GM21737 (cell line): ENCODE measurements around the gene KCNK13.
"Not testable (repeated sequence)": the region's sequence is repeated elsewhere in the genome, so short reads cannot be mapped to it uniquely, and the experiment has no call there.

ENCODE experiments used
- ATAC-seq: cut with Tn5 transposase; IDR thresholded peaks from one replicate; pipeline ENCODE4 v1.9.1; 2021; ENCODE audit warnings: mild to moderate bottlenecking, moderate library complexity; ENCODE audit not compliant: unreplicated experiment

The KCNK13 gene

DNA sequence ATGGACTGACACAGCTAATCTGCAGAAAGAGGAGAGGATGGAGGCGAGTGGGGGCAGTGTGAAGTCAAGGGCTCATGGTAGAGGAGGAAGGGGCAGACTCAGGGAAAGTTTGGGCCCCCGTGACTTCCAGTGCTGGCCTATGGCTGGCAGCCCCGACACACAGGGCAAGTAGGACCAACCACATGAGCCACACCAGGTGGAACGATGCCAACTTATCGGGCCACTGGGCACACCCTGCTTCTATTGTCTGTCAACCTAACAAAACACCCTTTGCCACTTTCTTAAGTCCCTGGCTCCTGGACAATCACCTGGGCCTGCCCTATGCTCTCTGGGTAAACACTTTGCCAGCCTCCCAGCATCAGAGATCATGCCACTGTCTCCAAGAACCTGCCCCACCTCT is 129.4 kb downstream of the KCNK13 start:
- no peak for ATAC-seq

DNA sequence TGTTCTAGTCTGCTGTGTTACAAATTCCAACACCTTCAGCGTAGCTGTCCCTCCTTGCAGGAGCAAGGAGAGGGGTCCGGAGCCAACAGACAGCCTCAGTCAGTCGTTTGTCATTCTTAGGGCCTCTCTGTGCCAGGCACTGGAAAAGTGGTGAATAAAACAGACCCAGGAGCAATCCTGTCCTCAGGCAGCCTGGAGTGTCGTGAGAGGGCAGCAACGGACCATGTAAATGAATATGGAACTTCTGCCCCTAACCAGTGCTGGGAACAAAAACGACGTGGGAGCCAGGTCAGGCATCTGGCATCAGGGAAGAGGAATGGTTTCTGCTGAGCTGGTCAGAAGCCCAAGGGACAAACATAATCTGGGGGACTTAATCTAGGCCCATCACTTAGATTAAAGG is 129.8 kb downstream of the KCNK13 start:
- no peak for ATAC-seq

DNA sequence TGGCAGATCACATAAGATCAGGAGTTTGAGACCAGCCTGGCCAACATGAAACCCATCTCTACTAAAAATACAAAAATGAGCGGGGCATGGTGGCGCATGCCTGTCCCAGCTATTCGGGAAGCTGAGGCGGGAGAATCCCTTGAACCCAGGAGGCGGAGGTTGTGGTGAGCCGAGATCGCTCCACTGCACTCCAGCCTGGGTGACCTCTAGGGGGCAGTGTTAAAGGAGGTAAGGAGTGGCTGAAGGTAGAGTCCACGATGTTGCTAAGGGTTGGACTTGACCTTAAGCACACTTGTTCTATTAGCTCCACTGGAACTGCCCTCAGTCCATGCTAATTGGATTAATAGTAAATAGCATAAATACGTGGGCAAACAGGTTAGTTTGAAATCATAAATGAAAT is 132.1 kb downstream of the KCNK13 start:
- ATAC-seq = no peak

DNA sequence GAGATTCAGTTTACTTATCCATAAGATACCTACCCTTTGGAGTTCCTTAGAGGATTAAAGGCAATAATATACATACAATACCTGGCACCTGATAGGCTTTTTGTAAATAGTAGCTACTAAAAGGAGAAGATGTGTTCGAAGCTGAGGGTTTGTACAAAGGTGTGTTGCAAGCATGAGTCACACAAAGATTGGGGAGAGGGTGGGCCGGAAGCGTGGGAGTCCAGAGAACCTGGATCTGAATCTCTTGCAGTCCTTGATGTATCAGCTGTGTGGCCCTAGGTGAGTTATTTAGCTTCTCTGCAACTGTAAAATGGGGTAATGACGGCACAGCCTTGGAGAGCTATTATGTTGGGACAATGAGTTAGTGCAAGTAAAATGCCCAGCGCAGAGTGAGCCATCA is 132.9 kb downstream of the KCNK13 start:
- no peak for ATAC-seq

DNA sequence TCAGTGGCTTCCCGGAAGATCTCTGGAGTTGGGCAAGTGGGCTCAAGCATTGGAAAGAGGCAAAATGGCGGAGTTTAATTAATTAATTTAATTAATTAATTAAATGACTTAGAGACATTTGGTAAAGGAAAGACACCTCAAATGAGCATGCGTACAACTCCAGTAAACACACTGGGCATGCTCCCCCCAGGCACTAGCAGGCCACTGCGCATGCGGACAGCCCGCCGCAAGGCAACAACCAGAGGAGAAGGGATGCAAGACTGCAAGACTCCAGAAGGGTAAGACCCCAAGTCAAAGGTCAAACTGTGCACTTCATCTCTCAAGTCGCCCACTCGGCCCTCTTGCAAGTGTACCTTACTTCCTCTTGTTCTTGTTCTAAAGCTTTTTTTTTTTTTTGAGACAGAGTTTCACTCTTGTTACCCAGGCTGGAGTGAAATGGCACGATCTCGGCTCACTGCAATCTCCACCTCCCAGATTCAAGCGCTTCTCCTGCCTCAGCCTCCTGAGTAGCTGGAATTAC is 136.8 kb downstream of the KCNK13 start:
- no peak for ATAC-seq

DNA sequence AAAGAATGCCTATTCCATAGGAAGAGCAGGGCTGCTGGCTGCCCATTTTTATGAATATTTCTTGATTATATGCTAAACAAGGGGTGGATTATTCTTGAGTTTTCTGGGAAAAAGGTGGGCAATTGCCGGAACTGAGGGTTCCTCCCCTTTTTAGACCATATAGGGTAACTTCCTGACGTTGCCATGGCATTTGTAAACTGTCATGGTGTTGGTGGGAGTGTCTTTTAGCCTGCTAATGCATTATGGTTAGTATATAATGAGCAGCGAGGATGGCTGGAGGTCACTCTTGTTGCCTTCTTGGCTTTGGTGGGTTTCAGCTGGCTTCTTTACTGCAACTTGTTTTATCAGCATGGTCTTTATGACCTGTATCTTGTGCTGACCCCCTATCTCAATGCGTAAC is 138.8 kb downstream of the KCNK13 start:
- ATAC-seq = not testable (repeated sequence)

DNA sequence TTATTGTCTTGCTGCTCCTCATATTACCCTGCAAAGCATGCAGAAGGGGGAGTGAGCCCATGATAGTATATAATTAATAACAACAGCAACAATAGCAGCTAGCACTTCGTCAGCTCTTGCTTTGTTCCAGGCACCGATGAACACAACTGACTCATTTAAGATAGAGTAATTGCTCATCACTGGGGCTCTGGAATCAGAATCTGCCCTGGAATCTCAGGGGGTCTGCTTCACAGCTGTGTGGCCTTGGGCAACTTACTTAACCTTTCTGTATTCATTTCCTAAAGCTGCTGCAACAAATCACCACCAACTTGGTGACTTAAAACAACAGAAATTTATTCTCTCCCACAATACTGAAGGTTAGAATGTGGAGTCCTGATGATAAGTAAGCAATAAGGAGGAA is 139.6 kb downstream of the KCNK13 start:
- no peak for ATAC-seq

DNA sequence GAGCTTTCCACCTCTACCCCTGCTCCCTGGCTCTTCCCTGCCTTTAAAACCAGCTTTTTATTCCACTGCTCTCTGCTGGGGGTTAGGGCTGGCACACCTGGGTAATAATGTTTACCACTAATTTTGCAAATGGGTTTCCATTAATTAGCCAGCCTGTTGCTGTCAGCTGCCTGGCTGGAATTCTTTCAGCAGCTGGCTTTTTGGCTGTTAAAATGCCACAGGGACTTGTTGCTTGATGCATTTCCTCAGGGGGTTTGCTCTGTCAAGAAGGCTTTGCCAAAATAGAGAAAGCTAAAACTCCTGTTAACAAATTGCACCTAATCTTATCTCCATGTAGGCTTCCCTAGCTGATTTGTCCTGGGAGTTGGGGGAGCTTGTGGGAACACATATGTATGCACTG is 142.7 kb downstream of the KCNK13 start:
- ATAC-seq = no peak

DNA sequence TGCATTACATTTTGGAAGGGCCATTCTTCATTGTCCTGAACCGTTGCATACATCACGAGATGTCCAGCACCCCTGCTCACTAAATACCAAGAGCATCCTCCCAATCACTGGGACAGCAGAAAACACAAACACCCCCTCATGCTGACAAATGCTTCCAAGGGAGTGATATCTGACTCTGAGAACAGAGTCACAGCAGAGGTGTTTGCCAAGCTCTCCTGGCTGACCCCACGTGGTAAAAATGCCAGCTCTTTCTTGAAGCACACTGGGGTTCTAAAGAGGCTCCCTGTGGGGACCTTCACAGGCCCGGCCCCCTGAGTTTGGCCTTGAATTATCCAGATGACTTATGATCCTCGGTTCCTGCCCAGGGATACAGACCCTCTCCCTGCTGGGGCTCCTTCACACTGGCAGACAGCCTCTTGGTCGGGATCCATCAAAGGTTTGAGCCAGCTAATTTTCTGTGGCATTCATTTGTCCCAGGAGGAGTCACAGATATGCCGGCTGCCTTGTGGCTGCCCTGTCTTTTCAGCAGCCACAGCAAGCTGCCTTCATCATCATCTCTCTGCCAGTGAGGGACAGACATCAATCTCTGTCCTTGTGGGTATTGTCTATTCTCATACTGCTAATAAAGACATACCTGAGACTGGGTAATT is 151.4 kb downstream of the KCNK13 start:
- no peak for ATAC-seq

DNA sequence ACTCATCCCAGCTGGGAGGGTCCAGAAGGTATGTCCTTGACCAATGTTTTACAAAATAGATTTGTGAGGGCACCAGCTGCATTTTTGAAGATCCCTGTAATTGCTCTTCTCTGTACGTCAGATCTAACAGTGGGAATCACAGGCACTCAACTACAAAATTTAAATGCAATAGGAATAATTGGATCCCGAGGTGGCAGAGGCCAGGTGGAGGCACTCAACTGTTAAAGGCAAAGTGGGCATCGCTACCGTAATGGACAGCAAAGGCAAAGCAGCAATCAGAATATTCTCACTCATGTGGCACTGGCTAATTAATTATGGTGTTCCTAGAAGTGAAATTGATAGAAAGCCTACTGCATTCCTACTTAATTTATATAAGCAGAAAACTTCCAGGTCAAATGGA is 166.7 kb downstream of the KCNK13 start:
- ATAC-seq = no peak

DNA sequence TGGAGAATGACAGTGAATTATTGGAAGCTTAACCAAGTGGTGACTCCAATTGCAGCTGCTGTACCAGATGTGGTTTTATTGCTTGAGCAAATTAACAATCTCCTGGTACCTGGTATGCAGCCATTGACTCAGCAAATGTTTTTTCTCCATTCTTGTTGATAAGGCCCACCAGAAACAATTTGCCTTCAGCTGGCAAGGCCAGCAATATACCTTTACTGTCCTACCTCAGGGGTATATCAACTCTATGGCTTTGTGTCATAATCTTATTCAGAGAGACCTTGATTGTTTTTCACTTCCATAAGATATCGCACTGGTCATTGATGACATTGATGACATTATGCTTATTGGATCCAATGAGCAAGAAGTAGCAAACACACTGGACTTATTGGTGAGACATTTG is 168.1 kb downstream of the KCNK13 start:
- not testable (repeated sequence) for ATAC-seq
